GM21526 (cell line): ENCODE results near the gene OGFOD3.

Experiments used
- ATAC-seq: cut with Tn5 transposase; IDR thresholded peaks from one replicate; pipeline ENCODE4 v1.9.1; 2021; ENCODE audit warnings: moderate library complexity; ENCODE audit not compliant: unreplicated experiment, low FRiP score

Gene OGFOD3

GRCh38 chr17:82410014-82410716 lies 8.2 kb downstream of the OGFOD3 start:
- no peak for ATAC-seq

- no peak for ATAC-seq
Observed at GRCh38 chr17:82408938-82409318, 9.5 kb downstream of the OGFOD3 start.

DNA sequence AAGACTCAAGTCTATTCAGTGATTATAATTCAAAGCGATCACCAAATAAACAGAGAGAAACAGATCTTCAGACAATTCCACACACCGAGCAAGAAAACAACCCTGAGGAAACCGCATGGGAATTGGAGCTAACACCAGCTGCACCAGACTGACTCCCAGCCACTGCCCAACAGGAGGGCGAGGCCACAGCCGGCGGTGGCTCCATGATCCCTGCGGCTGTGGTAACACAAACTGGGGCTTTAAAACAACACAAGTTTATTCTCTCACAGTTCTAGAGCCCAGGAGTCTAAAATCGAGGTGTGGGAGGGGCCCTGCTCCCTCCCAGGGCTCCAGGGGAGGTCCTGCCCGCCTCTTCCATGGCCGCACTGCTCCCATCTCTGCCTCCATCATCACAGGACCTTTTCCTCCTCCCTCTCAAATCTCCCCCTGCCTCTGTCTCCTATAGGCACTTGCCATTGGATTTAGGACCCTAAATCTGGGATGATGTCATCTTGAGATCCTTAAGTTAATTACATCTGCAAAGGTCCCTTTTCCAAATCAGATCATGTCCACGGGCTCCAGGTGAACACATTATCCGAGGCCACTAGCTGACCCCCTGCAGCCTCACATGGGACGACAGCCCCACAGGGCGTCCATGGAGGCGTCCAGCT lies 10.0 kb downstream of the OGFOD3 start:
- no peak for ATAC-seq

GRCh38 chr17:82407255-82407654 lies 11.1 kb downstream of the OGFOD3 start:
- ATAC-seq = no peak

GRCh38 chr17:82406131-82406671 lies 12.2 kb downstream of the OGFOD3 start:
- ATAC-seq = no peak

DNA sequence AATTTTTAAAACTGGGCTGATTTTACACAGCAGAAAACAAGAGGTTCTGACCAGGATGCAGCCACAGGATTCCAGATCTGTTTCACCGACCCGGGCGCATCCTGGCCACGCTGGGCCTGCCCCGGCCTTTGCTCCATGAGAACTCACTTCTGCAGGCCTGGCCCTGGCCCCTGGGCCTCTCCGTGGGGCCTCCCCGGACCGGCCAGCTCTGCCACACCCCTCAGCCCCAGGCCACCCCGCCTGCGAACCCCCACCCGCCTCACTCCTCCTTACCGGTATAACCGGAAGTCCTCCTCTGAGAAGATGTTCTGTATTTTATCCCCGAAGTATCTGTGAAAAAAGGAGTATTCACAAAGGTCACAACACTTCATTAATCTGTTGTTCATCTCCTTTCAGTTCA lies 13.3 kb downstream of the OGFOD3 start:
- no peak for ATAC-seq

GRCh38 chr17:82403662-82404660 lies 14.4 kb downstream of the OGFOD3 start:
- ATAC-seq = no peak

DNA sequence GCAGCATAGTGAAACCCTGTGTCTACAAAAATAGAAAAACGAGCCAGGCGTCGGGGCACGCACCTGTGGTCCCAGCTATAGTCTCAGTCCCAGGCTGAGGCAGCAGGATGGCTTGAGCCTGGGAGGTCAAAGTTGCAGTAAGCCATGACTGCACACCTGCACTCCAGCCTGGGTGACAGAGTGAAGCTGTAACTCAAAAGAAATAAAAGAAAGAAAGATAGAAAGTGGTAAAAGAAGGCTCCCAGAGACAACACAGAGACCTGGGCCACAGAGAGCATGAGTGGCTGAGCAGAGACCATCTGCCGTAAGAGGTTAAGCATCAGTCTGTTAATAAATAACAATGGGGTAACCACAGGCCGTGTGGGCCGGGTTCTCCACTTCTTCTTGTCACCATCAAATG lies 15.5 kb downstream of the OGFOD3 start:
- no peak for ATAC-seq

GRCh38 chr17:82400830-82401229 lies 17.6 kb downstream of the OGFOD3 start:
- no peak for ATAC-seq

- no peak for ATAC-seq
Observed at GRCh38 chr17:82400206-82400605, 18.2 kb downstream of the OGFOD3 start.

- no peak for ATAC-seq
Observed at GRCh38 chr17:82399601-82400101, 18.7 kb downstream of the OGFOD3 start.

GRCh38 chr17:82399041-82399441 lies 19.3 kb downstream of the OGFOD3 start:
- ATAC-seq = no peak

- ATAC-seq = no peak
Observed at GRCh38 chr17:82397449-82398335, 20.7 kb downstream of the OGFOD3 start.

- no peak for ATAC-seq
Observed at GRCh38 chr17:82396601-82397435, 21.6 kb downstream of the OGFOD3 start.

DNA sequence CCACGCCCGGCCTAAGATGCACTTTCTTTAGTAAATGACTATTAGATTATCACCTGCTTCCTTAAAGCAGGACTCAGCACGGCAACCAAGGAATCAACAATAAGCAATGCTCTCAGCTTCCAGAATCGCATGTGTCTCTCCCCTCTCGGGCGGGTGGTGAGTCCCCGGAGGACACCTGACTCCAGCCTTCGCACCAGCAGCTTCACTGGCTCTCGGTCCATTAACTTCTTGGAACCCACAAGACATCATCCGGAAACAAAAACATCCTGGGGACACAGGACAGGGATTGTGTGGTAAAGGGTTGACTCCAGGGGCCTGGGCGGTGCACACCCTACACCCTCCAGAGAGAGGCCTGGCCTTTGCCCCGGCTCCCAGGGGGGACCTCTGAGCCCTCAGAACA lies 24.1 kb downstream of the OGFOD3 start:
- ATAC-seq = no peak

DNA sequence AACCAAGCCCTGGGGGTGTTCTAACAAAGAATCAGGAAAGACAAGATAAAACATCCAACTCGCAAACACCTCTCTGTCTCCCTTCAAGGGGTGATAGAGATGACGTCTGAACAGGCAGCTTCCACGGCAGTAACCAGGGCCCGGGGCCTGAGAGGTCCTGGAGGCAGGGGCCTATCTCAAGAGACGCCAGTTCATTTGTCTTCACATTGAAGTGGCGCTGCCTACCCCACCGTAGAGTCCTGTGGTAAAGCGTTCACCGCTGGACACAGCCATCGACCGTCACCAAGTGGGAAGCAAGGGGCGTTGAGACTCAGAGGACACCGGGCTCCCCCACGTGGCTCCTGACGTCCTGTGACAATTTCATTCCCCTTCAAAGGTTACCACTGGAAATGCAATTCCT lies 25.4 kb downstream of the OGFOD3 start:
- no peak for ATAC-seq

- no peak for ATAC-seq
Observed at GRCh38 chr17:82392209-82392920, 26.0 kb downstream of the OGFOD3 start.

DNA sequence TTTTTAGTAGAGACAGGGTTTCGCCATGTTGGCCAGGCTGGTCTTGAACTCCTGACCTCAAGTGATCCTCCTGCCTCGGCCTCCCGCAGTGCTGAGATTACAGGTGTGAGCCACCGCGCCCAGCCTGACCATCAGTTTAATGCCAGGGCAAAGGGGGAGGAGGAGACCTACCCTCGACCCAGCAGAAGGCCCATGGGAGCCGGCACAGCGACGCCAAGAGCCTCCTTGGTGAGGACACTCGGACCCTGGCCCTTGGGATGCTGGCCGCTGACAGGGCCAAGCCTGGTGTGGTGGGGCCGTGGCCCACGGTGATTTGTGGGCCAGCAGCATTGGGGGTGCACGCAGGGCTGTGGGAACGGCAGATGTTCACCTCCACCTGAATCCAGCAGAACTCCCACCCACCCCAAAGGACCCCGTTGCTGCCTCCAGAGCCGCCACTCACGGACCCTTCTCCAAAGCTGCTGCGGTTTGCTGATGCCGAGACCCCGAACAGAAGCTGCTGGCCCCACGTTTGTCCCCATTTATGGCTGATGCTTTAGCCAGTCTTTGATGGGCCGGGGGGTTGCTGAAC lies 26.8 kb downstream of the OGFOD3 start:
- ATAC-seq = no peak
